GM19468 (cell line): ENCODE measurements around the gene HTRA2.

Source experiments
- ATAC-seq: cut with Tn5 transposase; IDR thresholded peaks from one replicate; pipeline ENCODE4 v1.9.1; 2021; ENCODE audit warnings: mild to moderate bottlenecking, moderate library complexity, moderate number of reproducible peaks; ENCODE audit not compliant: unreplicated experiment; ENCODE audit errors: extremely low read depth

Gene HTRA2

GRCh38 chr2:74581463-74581862 lies 51.7 kb downstream of the HTRA2 start:
- ATAC-seq: no peak

DNA sequence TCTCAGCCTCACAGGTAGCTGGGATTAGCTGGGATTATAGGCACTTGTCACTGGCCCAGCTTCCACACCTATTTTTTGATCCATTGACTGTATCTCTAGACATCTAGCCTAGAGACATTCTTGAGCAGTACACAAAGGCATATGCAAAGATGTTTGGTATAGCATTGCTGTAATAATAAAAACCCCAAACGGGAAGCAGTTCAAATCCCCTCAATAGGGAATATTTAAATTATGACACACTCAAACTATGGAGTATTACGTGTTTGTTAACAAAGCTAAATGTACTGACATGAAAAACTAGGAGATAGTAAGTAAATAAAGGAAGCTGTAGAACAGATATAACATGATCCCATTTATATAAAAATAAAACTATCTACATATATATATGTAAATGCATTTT lies 52.5 kb downstream of the HTRA2 start:
- no peak for ATAC-seq
